Body of pancreas (tissue), 4 donors: ENCODE results near the gene ZNF534. TPM values are rescaled to one million over a fixed set of nuclear protein-coding genes. Genes with fewer than 3 reads are reported as not detected.
"Not testable (repeated sequence)": the region's sequence is repeated elsewhere in the genome, so short reads cannot be mapped to it uniquely, and the experiment has no call there.

ENCODE experiments used
- ATAC-seq: fragments of 150-250 bp; one replicate; pipeline ENCODE4 v1.9.1; 2016
- DNase-seq, 4 donors: peaks; one replicate each; pipeline ENCODE4 v3.0.0-alpha.2; 2019
- H3K27ac ChIP-seq, 4 donors: fragments of 200-600 bp; sonication (generic); 1 replicate in 3 of 4; 2 replicates in 1 of 4; pipeline versions ENCODE4 v1.5.1 to v1.6.1; 2016 to 2019; ENCODE audit warnings: mild to moderate bottlenecking in 1 of 4, mixed read lengths in 1 of 4, moderate library complexity in 1 of 4
- H3K27me3 ChIP-seq, 2 donors: fragments of 200-600 bp; sonication (generic); one replicate each; pipeline ENCODE4 v1.6.0; 2016; ENCODE audit warnings: mild to moderate bottlenecking in 1 of 2
- H3K36me3 ChIP-seq, 2 donors: fragments of 200-600 bp; sonication (generic); replicated peaks in 1 of 2; 2 replicates each; pipeline ENCODE4 v1.5.1; 2016; ENCODE audit warnings: low read depth in 2 of 2; ENCODE audit not compliant: insufficient read depth in 1 of 2
- H3K4me1 ChIP-seq: fragments of 200-600 bp; sonication (generic); one replicate; pipeline ENCODE4 v1.6.0; 2016
- H3K4me3 ChIP-seq, 2 donors: fragments of 200-600 bp; sonication (generic); 1 replicate in 1 of 2; 2 replicates in 1 of 2; pipeline ENCODE4 v1.5.1; 2016 to 2019
- H3K9me3 ChIP-seq, 3 donors: fragments of 200-600 bp; sonication (generic); 1 replicate in 2 of 3; 2 replicates in 1 of 3; pipeline ENCODE4 v1.5.1; 2016
- POLR2A ChIP-seq, 3 donors: fragments of 450-650 bp; IDR thresholded peaks; one replicate each; pipeline ENCODE4 v1.6.1; 2016; ENCODE audit warnings: antibody characterized with exemption in 3 of 3, mild to moderate bottlenecking in 2 of 3
- WGBS, 2 donors: methylation state at CpG; one replicate each; pipeline ENCODE4 v1.1.5; 2017; 5-methylcytosine and 5-hydroxymethylcytosine counted together
- intact Hi-C: fragments of 100-400 bp; cut with DNase I; formaldehyde crosslinking; loops from one replicate; pipeline ENCODE4 v1.15.1; 2023
- total RNA-seq, 2 donors: library from RNA; depleted of rRNA; stranded (reverse); fragments of >200 nt; gene quantifications; one replicate each; pipeline ENCODE4 v1.1.0, GENCODE V29; 2016
- TF ChIP-seq, protein P1 (sequence below), 7 experiments: fragments of 450-650 bp in 4 of 7; fragments of 200-600 bp in 3 of 7; sonication (generic) in 3 of 7; IDR thresholded peaks; one replicate each; pipeline ENCODE4 v1.5.1; 2016 to 2019; ENCODE audit warnings: antibody characterized with exemption in 7 of 7

Gene ZNF534
- total RNA-seq, 2 donors from 2014 or later, result not detected

DNA sequence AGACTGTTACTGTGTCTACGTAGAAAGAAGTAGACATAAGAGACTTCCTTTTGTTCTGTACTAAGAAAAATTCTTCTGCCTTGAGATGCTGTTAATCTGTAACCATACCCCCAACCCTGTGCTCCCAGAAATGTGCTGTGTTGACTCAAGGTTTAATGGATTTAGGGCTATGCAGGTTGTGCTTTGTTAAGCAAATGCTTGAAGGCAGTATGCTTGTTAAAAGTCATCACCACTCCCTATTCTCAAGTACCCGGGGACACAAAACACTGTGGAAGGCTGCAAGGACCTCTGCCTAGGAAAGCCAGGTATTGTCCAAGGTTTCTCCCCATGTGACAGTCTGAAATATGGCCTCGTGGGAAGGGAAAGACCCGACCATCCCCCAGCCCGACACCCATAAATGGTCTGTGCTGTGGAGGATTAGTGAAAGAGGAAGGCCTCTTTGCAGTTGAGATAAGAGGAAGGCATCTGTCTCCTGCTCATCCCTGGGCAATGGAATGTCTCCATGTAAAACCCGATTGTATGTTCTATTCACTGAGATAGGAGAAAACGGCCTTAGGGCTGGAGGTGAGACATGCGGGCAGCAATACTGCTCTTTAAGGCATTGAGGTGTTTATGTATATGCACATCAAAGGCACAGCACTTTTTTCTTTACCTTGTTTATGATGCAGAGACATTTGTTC, 56.8 kb downstream of the ZNF534 start:
- H3K36me3 ChIP-seq, intact Hi-C loops, H3K4me1 ChIP-seq, DNase-seq, H3K27ac ChIP-seq, H3K27me3 ChIP-seq, ATAC-seq, H3K4me3 ChIP-seq: not testable (repeated sequence)
- H3K9me3 ChIP-seq, result peaks cover 0 to 59% (median 0%) of the 10 kb centered on the region in 3 donors
- WGBS, 2 donors, result 7 to 10% methylated on average over 5 to 8 of the region's 8 CpGs

DNA sequence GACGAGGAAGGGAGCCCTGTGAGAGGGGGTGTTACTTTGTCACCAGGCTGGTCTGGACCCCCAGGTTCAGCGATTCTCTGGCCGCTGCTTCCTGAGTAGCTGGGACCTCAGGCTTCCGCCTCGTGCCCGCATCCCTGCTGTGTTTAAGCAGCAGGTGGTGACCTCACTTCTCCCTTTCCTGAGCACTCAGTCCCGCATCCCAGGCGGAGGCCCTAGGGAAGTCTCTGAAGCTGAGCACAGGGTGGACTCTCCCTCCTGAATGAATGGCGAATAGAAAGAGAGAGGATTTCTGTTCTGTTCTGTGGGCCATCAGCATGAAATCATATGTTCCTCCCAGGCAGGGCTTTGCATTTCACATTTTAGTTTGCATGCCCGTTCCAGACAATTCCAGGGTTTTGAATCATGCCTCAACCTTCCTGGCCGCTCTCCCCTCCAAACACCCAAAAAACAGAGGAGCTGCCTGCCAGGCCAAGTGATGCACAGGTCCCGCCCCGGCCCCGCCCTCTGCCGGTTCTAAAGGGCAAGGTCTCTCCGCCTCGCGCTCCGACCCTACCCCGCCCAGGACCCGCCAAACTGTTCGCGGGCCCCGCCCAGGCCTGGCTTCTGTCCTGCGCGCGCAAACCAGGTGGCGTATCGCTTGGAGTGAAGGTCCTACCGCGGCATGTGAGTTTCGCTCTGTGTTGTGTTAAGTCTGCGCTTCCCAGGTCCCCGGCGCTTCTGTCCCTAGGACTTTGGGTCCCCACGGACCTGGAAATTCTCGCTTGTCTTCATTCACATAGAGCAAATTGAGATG, 63.4 kb downstream of the ZNF534 start:
- ATAC-seq, result no peak
- Histone ChIP-seq H3K27me3 (no peaks in the 10 kb centered on the region), H3K27ac (no peak overlapping the region), H3K36me3 (no peaks in the 10 kb centered on the region), H3K4me1 (no peaks in the 10 kb centered on the region), H3K4me3 (no peak overlapping the region), H3K9me3 (peaks cover 0 to 33% (median 0%) of the 10 kb centered on the region in 3 donors)
- TF ChIP-seq POLR2A (IDR thresholded peaks at IDR 0.05), result no peak
- TF ChIP-seq, protein P1, sequence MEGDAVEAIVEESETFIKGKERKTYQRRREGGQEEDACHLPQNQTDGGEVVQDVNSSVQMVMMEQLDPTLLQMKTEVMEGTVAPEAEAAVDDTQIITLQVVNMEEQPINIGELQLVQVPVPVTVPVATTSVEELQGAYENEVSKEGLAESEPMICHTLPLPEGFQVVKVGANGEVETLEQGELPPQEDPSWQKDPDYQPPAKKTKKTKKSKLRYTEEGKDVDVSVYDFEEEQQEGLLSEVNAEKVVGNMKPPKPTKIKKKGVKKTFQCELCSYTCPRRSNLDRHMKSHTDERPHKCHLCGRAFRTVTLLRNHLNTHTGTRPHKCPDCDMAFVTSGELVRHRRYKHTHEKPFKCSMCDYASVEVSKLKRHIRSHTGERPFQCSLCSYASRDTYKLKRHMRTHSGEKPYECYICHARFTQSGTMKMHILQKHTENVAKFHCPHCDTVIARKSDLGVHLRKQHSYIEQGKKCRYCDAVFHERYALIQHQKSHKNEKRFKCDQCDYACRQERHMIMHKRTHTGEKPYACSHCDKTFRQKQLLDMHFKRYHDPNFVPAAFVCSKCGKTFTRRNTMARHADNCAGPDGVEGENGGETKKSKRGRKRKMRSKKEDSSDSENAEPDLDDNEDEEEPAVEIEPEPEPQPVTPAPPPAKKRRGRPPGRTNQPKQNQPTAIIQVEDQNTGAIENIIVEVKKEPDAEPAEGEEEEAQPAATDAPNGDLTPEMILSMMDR (IDR thresholded peaks at IDR 0.05), result no peak
- intact Hi-C loops, result no loop called here
- peak in 1 of 4 donors; percentile 9 for DNase-seq
- WGBS, 2 donors, result 24 to 42% methylated on average over 20 to 37 of the region's 37 CpGs

DNA sequence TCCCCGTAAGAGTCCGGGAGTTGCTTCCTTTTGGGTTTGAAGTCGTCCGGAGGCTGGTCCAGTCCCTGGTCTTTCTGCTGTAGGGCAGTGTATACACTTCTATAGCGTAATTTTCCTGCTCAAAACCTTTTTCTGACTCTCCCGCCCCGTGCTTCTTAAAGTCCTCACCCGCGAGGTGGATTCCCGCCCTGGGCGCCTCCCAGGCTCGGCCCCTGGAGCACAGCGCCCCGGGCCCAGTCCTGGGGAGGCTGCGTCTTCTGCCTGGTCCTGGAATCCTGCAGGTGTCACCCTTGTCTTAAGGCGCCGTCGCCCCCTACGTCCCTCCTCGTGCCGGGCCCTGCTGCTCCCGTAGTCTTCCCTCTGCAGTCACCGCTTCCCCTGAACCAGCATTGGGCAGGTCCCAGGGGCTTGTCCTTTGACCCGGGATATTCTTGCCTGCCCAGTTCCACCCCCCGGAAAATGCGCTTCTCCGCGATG, 64.1 kb downstream of the ZNF534 start:
- Histone ChIP-seq H3K4me3 (no peak overlapping the region), H3K27me3 (no peaks in the 10 kb centered on the region), H3K4me1 (no peaks in the 10 kb centered on the region), H3K36me3 (no peaks in the 10 kb centered on the region), H3K9me3 (peaks cover 0 to 30% (median 0%) of the 10 kb centered on the region in 3 donors), H3K27ac (no peak overlapping the region)
- no peak for TF ChIP-seq POLR2A (IDR thresholded peaks at IDR 0.05)
- WGBS, 2 donors, result 7 to 10% methylated on average over 26 to 28 of the region's 28 CpGs
- no peak for ATAC-seq
- DNase-seq, result peak in 2 of 4 donors; percentile 1 to 5
- intact Hi-C loops, result no loop called here

DNA sequence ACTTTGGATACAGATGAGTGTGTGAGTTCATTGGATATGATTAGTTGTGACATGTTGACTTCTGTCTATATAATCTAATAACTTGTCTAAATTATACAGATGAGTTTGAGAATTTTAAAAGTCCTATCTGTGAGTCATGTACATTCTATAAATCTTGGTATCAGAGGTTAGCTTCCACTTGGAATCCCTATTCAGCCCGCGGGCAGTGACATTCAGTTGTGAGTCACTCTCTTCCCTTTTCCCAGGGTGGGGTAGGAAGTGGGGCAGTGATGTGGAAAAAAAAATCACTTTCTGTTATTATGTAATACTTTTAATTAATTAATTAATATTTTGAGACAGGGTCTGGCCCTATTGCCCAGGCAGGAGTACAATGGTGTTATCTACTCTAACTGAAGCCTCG, 65.6 kb downstream of the ZNF534 start:
- intact Hi-C loops, result no loop called here
- TF ChIP-seq, protein P1 (IDR thresholded peaks at IDR 0.05), result no peak
- TF ChIP-seq POLR2A (IDR thresholded peaks at IDR 0.05), result no peak
- ATAC-seq (no peak), DNase-seq (no peak)
- H3K27me3 ChIP-seq, result no peaks in the 10 kb centered on the region
- WGBS, 2 donors, result 90 to 93% methylated on average over 3 of the region's 3 CpGs
- no peaks in the 10 kb centered on the region for H3K4me1 ChIP-seq
- H3K9me3 ChIP-seq, result peaks cover 0 to 21% (median 0%) of the 10 kb centered on the region in 3 donors
- H3K4me3 ChIP-seq, result no peak overlapping the region
- no peaks in the 10 kb centered on the region for H3K36me3 ChIP-seq
- no peak overlapping the region for H3K27ac ChIP-seq

DNA sequence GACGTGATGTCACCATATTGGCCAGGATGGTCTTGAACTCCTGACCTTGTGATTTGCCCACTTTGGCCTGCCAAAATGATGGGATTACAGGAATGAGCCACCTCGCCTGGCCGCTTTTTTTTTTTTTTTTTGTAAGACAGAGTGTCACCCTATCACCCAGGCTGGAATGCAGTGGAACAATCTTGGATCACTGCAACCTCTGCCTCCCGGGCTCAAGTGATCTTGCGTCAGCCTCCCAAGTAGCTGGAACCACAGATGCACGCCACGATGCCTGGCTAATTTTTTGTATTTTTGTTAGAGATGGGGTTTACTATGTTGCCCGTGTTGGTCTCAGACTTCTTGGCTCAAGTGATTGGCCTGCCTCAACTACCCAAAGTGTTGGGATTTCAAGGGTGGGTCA, 69.6 kb downstream of the ZNF534 start:
- intact Hi-C loops, result no loop called here
- H3K9me3 ChIP-seq, result peaks cover 0 to 13% (median 0%) of the 10 kb centered on the region in 3 donors
- ATAC-seq, result no peak

DNA sequence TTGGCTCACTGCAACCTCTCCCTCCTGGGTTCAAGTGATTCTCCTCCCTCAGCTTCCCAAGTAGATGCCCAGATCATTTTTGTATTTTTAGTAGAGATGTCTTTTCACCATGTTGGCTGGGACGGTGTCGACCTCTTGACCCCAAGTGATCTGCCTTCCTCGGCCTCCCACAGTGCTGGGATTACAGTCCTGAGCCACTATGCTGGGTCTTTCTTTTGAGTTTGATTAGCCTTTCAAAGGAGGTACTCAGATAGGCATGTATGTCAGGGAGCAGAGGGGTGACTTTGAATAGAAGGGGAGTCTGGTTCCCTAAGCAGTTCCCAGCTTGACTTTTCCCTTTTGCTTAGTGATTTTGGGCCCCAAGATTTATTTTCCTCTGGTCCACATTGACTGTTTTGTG, 71.5 kb downstream of the ZNF534 start:
- H3K9me3 ChIP-seq, H3K36me3 ChIP-seq, H3K27me3 ChIP-seq, H3K4me1 ChIP-seq, H3K27ac ChIP-seq, intact Hi-C loops, H3K4me3 ChIP-seq, DNase-seq, ATAC-seq: not testable (repeated sequence)
- WGBS, 2 donors, result 22 to 24% methylated on average over 3 of the region's 3 CpGs

More for the DNA sequence above, 69.6 kb downstream of the ZNF534 start:
- Histone ChIP-seq H3K36me3 (no peaks in the 10 kb centered on the region), H3K27ac (no peak overlapping the region), H3K27me3 (no peaks in the 10 kb centered on the region), H3K4me1 (no peaks in the 10 kb centered on the region), H3K4me3 (no peak overlapping the region)
- TF ChIP-seq, protein P1 (IDR thresholded peaks at IDR 0.05), result no peak
- TF ChIP-seq POLR2A (IDR thresholded peaks at IDR 0.05), result no peak
- DNase-seq, result no peak
- 82 to 93% methylated on average over 8 of the region's 8 CpGs for WGBS, 2 donors

DNA sequence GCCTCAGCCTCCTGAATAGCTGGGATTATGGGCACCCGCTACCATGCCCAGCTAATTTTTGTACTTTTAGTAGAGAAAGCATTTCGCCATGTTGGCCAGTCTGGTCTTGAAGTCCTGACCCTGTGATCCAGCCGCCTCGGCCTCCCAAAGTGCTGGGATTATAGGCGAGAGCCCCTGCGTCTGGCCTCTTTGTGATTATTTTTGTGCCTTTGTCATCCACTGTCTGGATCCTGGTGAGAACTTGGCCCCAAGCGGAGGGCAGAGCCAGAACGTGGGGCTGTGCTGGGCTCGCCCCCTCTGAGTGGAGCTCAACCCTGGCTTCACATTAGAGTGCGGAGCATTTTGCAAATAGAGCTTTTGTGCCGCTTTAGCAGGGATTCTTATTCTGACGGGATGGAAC, 72.0 kb downstream of the ZNF534 start:
- WGBS, 2 donors, result 79 to 93% methylated on average over 6 to 12 of the region's 12 CpGs
- not testable (repeated sequence) for H3K9me3 ChIP-seq

More for the DNA sequence above, 72.0 kb downstream of the ZNF534 start:
- H3K4me1 ChIP-seq, H3K36me3 ChIP-seq, DNase-seq, H3K4me3 ChIP-seq, H3K27ac ChIP-seq, ATAC-seq, intact Hi-C loops, H3K27me3 ChIP-seq: not testable (repeated sequence)
